ENCODE data around the gene MFSD6L.

The MFSD6L gene

GRCh38 chr17:8829036-8829941 lies 30.1 kb upstream of the MFSD6L start:
- Histone ChIP-seq H3K4me3 (ENCODE audit: low read depth, low read length) (no peak overlapping the region), H3K36me3 (no peaks in the 10 kb centered on the region), H3K27me3 (ENCODE audit: insufficient read depth, low read depth, severe bottlenecking) (no peaks in the 10 kb centered on the region), H3K27ac (no peak overlapping the region), H3K9me3 (ENCODE audit: severe bottlenecking) (peaks cover 4% of the 10 kb centered on the region)
- TF ChIP-seq CTCF (IDR thresholded peaks at IDR 0.05; ENCODE audit: low read depth, low read length) = no peak
- DNase-seq = no peak

- Histone ChIP-seq H3K27me3 (ENCODE audit: insufficient read depth, low read depth, severe bottlenecking) (no peaks in the 10 kb centered on the region), H3K36me3 (no peaks in the 10 kb centered on the region), H3K4me3 (ENCODE audit: low read depth, low read length) (no peak overlapping the region), H3K27ac (no peak overlapping the region), H3K9me3 (ENCODE audit: severe bottlenecking) (peaks cover 9% of the 10 kb centered on the region)
- no peak for TF ChIP-seq CTCF (IDR thresholded peaks at IDR 0.05; ENCODE audit: low read depth, low read length)
- DNase-seq = no peak
Observed at GRCh38 chr17:8828517-8828875, 29.3 kb upstream of the MFSD6L start.

- no peak for DNase-seq
- Histone ChIP-seq H3K27me3 (ENCODE audit: insufficient read depth, low read depth, severe bottlenecking) (no peaks in the 10 kb centered on the region), H3K9me3 (ENCODE audit: severe bottlenecking) (peaks cover 9% of the 10 kb centered on the region), H3K4me3 (ENCODE audit: low read depth, low read length) (no peak overlapping the region), H3K27ac (no peak overlapping the region), H3K36me3 (no peaks in the 10 kb centered on the region)
- TF ChIP-seq CTCF (IDR thresholded peaks at IDR 0.05; ENCODE audit: low read depth, low read length) = no peak
Observed at GRCh38 chr17:8826808-8827435, 27.8 kb upstream of the MFSD6L start.

- TF ChIP-seq CTCF (IDR thresholded peaks at IDR 0.05; ENCODE audit: low read depth, low read length) = no peak
- no peak overlapping the region for H3K27ac ChIP-seq
- no peaks in the 10 kb centered on the region for H3K36me3 ChIP-seq
- DNase-seq = no peak
- peaks cover 9% of the 10 kb centered on the region for H3K9me3 ChIP-seq (ENCODE audit: severe bottlenecking)
- no peaks in the 10 kb centered on the region for H3K27me3 ChIP-seq (ENCODE audit: insufficient read depth, low read depth, severe bottlenecking)
- no peak overlapping the region for H3K4me3 ChIP-seq (ENCODE audit: low read depth, low read length)
Observed at GRCh38 chr17:8825802-8826201, 26.6 kb upstream of the MFSD6L start.

- H3K36me3 ChIP-seq = no peaks in the 10 kb centered on the region
- TF ChIP-seq CTCF (IDR thresholded peaks at IDR 0.05; ENCODE audit: low read depth, low read length) = no peak
- H3K27ac ChIP-seq = no peak overlapping the region
- DNase-seq = no peak
- H3K9me3 ChIP-seq (ENCODE audit: severe bottlenecking) = peaks cover 9% of the 10 kb centered on the region
- H3K27me3 ChIP-seq (ENCODE audit: insufficient read depth, low read depth, severe bottlenecking) = no peaks in the 10 kb centered on the region
- no peak overlapping the region for H3K4me3 ChIP-seq (ENCODE audit: low read depth, low read length)
Observed at GRCh38 chr17:8823279-8823678, 24.1 kb upstream of the MFSD6L start.
